GM12892 (cell line): ENCODE data around the gene NFIX.

Experiments used
- DNase-seq: peaks from one replicate; pipeline ENCODE4 v3.0.0; 2011; ENCODE audit not compliant: insufficient read length
- FAIRE-seq: peaks from 2 replicates; lab custom pipeline; 2011; peaks lifted over from hg19 to GRCh38; lab: Jason Lieb, UNC
- POLR2A ChIP-seq: IDR thresholded peaks from 2 replicates; pipeline ENCODE4 v1.6.1; 2011; ENCODE audit warnings: low read depth, low read length, control low read depth
- POLR2AphosphoS5 ChIP-seq: IDR thresholded peaks from 2 replicates; pipeline ENCODE4 v1.6.1; 2011; ENCODE audit warnings: low read depth, low read length, control low read depth
- TAF1 ChIP-seq: IDR thresholded peaks from 2 replicates; pipeline ENCODE4 v1.6.1; 2011; ENCODE audit warnings: low read depth, mild to moderate bottlenecking, control low read depth, low read length, borderline replicate concordance

The NFIX gene

DNA sequence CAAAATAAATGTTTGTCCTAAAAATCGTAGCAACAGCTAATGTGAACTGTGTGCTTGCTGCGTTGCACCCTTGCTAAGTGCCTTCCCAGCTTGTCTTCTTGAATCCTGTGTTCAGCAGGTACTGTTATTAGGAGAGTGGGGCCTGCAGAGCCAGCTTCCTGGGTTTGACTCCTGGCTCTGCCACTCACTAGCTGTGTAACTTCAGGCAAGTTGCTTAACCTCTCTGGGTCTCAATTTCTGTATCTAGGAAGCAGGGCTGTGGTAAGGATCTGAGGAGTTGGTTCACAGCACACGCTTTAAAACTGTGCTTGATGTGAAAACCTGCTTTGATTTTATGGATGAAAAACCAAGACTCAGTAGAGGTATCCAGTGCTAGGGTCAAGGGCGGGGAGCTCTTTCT is 10.0 kb downstream of the NFIX start:
- no peak for FAIRE-seq
- TF ChIP-seq POLR2A (no peak), POLR2AphosphoS5 (no peak), TAF1 (no peak)
- no peak for DNase-seq

DNA sequence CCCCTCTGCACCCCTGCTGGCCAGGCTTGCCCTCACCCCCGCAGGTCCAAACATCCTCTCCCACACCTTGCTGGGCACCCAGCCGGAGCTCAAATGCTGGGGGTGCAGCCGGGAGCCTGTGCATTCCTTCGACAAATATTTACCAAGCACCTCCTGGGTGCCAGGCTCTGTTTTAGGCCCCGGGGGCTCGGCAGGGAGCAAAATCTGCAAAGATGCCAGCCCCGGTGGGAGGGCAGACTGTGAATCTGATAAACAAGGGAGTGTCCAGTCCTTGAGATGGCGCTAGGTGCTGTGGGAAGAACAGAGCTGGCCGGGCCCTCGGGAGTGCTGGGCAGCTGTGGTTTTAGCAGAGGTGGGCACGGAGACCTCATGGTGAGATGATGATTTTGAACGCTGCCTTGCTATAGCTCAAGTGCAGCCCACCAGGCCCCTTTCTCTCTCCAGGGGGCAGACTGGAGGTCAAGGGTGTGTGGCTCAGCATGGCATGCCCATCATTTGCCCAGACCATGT is 10.6 kb downstream of the NFIX start:
- FAIRE-seq (no peak), DNase-seq (no peak)
- TF ChIP-seq TAF1 = no peak
- no peak for TF ChIP-seq POLR2AphosphoS5
- TF ChIP-seq POLR2A = no peak

DNA sequence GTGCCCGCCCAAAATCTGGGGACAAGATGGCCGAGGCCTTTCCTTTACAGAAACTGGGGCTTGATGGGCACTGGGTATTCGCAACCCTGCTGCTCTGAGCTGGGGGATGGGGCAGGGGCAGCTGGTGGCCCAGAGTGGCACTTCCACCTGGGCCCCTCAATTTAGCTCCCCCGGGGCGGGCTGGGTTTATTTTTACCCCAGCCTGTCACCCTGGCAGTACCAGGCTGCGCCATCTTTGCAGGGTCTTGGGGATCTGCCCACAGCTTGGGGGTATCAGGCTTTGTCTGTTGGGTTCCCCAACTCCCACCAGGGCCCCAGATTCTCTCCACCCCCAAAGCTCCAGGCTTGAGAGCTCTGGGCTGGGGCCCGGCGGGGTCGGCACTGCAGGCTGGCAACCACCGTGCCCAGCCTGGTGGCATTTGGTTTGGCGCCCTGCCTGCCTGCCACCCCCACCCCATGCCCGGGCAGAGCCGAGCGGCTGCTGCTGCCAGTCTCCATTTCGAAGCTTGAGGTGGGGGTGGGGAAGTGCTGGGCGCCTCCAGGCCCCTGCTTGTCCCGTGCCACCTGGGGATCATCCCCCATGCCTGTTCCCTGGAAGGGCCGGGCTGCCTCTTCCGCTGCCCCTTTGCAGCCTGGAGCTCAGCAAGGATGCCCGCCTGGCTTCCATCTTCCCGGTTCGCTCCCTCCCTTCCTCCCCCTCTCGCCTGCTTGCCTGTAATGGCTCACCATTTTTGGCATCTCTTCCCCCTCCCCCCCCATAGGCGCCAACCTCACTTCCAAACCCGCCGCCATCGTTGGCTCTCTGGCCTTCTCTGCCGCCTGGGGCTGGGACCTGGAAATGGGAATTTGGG is 11.4 kb downstream of the NFIX start:
- FAIRE-seq (no peak), DNase-seq (no peak)
- TF ChIP-seq POLR2AphosphoS5 (no peak), POLR2A (no peak), TAF1 (no peak)

DNA sequence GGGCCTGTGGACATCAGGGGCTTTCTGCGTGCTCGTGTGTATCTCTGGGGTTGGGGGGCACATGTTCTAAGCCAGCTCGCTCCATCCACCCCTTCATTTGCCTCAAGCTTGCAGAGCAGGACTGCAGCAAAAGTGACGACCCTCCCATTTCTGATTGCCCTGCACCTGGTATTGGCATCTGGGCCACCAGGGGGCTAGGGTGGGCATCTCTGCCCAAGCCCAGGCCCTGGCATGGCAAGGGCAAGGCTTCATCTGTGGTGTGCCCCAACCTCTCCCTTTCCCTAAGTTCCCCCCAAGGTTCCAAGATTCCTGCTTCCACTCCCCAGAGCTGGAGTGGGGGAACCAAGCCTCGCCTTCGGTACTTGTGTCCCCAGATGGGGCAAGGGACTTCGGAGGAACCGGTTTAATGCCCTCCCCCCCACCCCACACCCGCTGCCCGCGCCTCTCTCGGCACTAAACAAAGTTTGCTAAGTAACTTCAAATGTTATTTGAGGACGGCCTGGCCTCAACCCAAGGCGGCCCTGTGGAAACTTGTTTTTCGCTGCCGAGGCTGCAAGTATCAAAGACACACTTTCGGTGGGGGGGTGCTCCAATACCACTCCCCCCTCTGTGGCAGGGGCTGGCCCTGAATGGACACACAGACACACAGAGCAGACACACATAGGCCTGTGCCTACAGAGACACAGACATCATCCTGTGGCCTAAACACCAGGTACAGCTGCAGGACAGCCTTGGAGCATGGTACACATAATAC is 12.2 kb downstream of the NFIX start:
- DNase-seq (no peak), FAIRE-seq (no peak)
- no peak for TF ChIP-seq POLR2A
- no peak for TF ChIP-seq TAF1
- TF ChIP-seq POLR2AphosphoS5 = no peak

DNA sequence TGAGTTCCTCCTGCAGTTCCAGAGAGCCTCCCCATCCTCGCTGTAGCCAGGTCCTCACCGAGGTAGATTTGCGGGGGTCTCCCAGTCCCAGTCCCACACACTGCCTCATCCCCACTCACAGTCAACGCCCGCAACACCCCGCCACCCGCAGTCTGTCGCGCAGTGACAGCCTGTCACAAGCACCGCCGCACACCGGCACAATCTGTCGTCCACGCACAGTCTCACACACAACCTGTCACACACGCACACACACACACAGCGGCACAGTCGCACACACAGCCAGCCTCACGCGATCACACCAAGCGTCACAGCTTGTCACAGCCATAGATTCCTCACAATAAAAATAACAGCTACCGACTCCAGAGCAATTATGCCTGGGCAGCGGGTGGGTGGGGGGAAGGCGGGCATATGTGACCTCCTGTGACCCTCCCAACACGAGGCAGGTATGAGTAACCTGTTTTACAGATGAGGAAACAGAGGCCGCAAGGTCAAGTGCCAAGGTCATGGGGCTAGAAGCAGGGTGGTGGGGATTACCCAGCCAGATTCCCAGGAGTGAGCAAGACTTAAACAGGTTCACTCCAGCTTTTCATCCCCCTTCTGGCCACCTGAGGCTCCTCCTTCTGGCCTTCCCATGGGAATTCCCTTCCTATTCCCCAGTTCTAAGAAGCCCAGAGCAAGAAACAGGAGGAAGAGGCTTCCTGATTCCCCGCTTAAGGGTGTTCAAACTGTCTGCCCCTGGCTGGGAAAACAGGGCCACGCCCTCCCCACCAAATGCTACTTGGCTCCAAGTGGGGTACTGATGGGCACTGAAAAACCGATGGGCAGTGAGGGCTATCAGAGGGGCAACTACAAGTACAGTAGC is 13.9 kb downstream of the NFIX start:
- DNase-seq (no peak), FAIRE-seq (no peak)
- no peak for TF ChIP-seq POLR2AphosphoS5
- no peak for TF ChIP-seq POLR2A
- TF ChIP-seq TAF1 = no peak

DNA sequence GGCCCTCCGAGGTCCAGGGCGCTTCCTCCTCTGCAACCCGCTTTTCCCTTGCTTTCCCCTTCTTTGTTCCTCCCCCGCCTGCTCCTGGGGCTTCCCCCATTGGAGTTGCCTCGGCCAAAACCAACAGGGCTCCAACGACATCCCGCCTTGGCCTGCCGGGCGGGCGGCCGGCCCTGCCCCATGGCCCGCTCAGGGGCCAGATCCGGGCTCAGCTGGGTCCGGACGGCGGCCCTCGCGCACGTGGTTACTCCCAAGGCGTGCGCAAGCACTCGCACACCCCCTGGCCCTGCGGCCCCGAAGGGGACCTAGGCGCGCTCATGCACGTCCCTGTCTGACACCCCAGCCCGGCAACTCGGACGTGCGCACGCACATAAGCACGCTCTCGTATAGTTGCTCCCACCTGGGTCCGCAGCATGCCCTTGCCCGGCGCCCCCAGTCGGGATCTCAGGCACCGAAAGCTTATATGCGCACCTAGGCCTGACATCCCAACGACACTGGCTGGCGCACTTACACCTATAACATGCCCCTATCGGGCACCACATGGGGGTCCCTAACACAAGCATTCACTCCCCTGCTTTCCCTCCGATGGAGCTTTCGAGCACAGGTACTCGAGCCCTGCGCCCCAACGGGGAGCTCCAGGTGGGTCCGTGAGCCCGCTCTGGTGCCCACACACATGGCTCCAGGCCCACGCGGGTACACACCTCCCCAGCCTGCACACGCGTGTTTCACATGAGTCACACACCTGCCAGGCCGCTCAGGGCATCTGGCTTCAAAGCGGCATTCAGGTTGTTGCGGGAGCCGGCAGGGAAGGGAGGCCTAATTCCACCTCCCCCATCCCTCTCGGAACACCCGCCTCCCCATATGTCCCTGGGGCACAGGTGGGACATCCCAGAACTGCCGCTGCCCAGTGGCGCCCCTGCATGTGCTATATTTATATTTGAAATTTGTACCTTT is 15.0 kb downstream of the NFIX start:
- no peak for TF ChIP-seq TAF1
- TF ChIP-seq POLR2AphosphoS5 = no peak
- TF ChIP-seq POLR2A = no peak
- FAIRE-seq (no peak), DNase-seq (no peak)

DNA sequence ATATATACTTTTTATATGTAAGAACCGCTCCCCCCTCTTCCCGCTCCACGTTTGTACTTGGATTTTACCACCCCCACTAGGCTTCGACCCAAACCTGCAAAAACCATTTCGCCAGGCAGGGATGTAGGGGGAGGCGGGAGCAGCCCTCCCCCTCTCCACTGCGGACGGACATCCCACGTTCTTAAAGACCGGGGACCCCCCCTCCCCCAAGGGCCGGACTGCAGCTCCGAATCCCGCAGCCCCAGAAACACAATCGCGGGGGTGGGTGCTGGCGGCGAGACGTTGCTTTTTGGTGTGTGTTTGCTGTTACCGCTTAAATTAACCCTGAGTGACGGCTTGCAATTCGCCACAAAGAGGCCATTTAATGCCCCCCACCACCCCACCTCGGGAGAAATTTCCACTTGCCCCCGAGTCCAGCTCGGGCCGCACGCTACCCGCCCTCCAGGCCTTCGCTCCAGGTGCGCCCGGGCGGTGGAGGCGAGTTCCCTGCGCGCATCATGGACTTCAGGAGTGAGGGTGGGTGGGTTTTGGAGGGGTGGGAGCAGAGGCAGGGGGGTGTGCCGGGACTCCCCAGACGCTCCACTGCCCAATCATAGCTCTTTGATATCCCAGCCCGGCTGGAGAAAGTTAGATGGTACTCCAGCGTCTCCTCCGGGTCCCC is 15.8 kb downstream of the NFIX start:
- FAIRE-seq (no peak), DNase-seq (no peak)
- no peak for TF ChIP-seq TAF1
- TF ChIP-seq POLR2AphosphoS5 = no peak
- no peak for TF ChIP-seq POLR2A

DNA sequence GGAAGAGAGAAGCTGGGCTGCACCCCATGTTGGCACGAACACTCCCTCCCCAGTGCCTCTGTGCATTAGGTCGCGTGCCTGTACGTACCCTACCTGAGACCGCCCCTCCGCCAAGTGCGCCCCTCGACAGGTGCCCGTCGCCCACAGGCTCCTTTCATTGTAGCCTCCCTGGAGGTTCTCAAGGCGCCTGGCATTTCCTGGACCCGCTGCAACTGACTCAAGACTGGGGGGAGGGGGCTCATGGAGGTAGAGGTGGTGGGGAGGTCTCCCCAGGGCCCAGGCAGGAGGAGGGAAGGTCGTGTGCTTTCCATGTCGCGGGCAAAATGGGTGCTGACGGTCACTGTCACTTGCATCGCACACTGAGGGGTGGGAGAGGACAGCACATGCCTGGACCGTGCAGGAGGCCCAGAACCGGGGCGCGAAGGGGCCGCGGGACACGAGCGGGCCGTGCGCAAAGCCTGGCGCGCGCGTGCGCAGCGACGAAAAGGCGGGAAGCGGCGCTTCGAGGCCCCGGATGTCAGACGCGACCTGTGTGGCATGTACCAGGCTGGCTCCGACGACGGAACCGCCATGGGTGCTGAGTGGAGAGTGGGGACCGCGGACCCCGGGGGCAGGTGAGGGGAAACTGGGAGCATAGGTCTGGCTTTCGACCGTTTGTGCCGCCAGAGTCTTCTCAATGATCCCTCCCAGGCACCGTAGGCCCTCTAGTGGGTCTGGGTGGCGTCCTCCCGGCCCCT is 16.5 kb downstream of the NFIX start:
- DNase-seq = no peak
- TF ChIP-seq TAF1 = no peak
- no peak for TF ChIP-seq POLR2AphosphoS5
- no peak for TF ChIP-seq POLR2A
- FAIRE-seq = no peak

DNA sequence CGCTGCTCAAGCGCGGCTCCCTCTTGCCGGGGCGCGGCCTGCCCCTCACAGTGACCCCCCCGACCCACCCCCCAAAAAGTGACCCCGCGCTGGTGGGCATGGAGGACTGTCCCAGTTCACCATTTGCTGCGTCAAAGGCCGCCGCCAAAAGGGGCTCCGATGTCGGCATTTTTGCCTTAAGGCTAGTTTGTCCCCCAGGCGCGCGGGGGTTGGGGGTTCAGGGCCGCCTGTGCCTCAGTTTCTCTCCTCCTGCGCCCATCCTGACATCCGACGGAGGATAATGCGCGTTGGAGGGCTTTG is 17.1 kb downstream of the NFIX start:
- no peak for FAIRE-seq
- TF ChIP-seq POLR2A = no peak
- no peak for TF ChIP-seq POLR2AphosphoS5
- no peak for TF ChIP-seq TAF1
- no peak for DNase-seq
